RWPE2 (cell line): ENCODE measurements around the gene SLC25A39.
"Not testable (repeated sequence)": the region's sequence is repeated elsewhere in the genome, so short reads cannot be mapped to it uniquely, and the experiment has no call there.

Experiments used
- ATAC-seq: fragments of 200-7000 bp; cut with Tn5 transposase; 3 replicates; pipeline ENCODE4 v1.9.1; 2021; ENCODE audit warnings: low read depth
- DNase-seq: peaks from one replicate; pipeline ENCODE4 v3.0.0-alpha.2; 2020; ENCODE audit warnings: low spot score
- H3K27ac ChIP-seq: fragments of 450-650 bp; 2 replicates; pipeline ENCODE4 v1.5.1; 2017; ENCODE audit warnings: mild to moderate bottlenecking; ENCODE audit not compliant: poor library complexity, severe bottlenecking
- H3K27me3 ChIP-seq: fragments of 250-450 bp; sonication (Bioruptor Pico); 2 replicates; pipeline ENCODE4 v1.5.1; 2021; ENCODE audit warnings: mild to moderate bottlenecking, moderate library complexity; ENCODE audit not compliant: insufficient read depth, poor library complexity, severe bottlenecking
- H3K36me3 ChIP-seq: fragments of 250-450 bp; sonication (Bioruptor Pico); 2 replicates; pipeline ENCODE4 v1.5.1; 2020; ENCODE audit warnings: low read depth, mild to moderate bottlenecking, moderate library complexity
- H3K4me1 ChIP-seq: fragments of 250-450 bp; sonication (Bioruptor Pico); 2 replicates; pipeline ENCODE4 v1.5.1; 2021; ENCODE audit warnings: mild to moderate bottlenecking, moderate library complexity; ENCODE audit not compliant: insufficient read depth, poor library complexity, severe bottlenecking
- H3K4me3 ChIP-seq: fragments of 250-450 bp; sonication (Bioruptor Pico); 2 replicates; pipeline ENCODE4 v1.5.1; 2021; ENCODE audit warnings: mild to moderate bottlenecking, moderate library complexity; ENCODE audit not compliant: severe bottlenecking
- H3K9me3 ChIP-seq: fragments of 250-450 bp; sonication (Bioruptor Pico); 2 replicates; pipeline ENCODE4 v1.5.1; 2021; ENCODE audit warnings: mild to moderate bottlenecking, moderate library complexity; ENCODE audit not compliant: severe bottlenecking
- CTCF ChIP-seq: fragments of 450-650 bp; IDR thresholded peaks from one replicate; pipeline ENCODE4 v1.5.1; 2017; ENCODE audit warnings: mild to moderate bottlenecking, moderate library complexity; ENCODE audit not compliant: poor library complexity, severe bottlenecking

Gene SLC25A39

GRCh38 chr17:44324571-44325275 is at the start of gene SLC25A39:
Gene SLC25A39 (minus strand): TSS chr17:44324823. CDS start chr17:44323562, 1,261 bp downstream.
- no peak for TF ChIP-seq CTCF
- Histone ChIP-seq H3K9me3 (no peaks in the 10 kb centered on the region), H3K27ac (peak within 1 kb of the TSS; percentile 83), H3K4me3 (peak within 1 kb of the TSS; percentile 88), H3K4me1 (no peaks in the 10 kb centered on the region), H3K36me3 (peaks cover 27% of the 10 kb centered on the region), H3K27me3 (no peaks in the 10 kb centered on the region)
- ATAC-seq: peak; percentile 65
- peak; percentile 92 for DNase-seq

- ATAC-seq (no peak), DNase-seq (no peak)
- no peak for TF ChIP-seq CTCF
- H3K4me1 ChIP-seq: no peaks in the 10 kb centered on the region
- H3K36me3 ChIP-seq: no peaks in the 10 kb centered on the region
- no peak overlapping the region for H3K4me3 ChIP-seq
- no peak overlapping the region for H3K27ac ChIP-seq
- H3K27me3 ChIP-seq: no peaks in the 10 kb centered on the region
- no peaks in the 10 kb centered on the region for H3K9me3 ChIP-seq
These were observed 47.4 kb upstream of the SLC25A39 start for GRCh38 chr17:44372036-44372435.

- H3K4me1 ChIP-seq, H3K27me3 ChIP-seq, ATAC-seq, H3K9me3 ChIP-seq, H3K36me3 ChIP-seq, DNase-seq, H3K4me3 ChIP-seq, H3K27ac ChIP-seq: not testable (repeated sequence)
These were observed 44.9 kb upstream of the SLC25A39 start for GRCh38 chr17:44369414-44370023.

GRCh38 chr17:44368391-44369243 is 44.0 kb upstream of the SLC25A39 start:
- DNase-seq, H3K4me3 ChIP-seq, H3K9me3 ChIP-seq, H3K36me3 ChIP-seq, H3K27ac ChIP-seq, H3K27me3 ChIP-seq, ATAC-seq, H3K4me1 ChIP-seq: not testable (repeated sequence)

GRCh38 chr17:44367231-44367979 is 42.8 kb upstream of the SLC25A39 start:
- Histone ChIP-seq H3K36me3 (no peaks in the 10 kb centered on the region), H3K27ac (no peak overlapping the region), H3K4me1 (no peaks in the 10 kb centered on the region), H3K4me3 (no peak overlapping the region), H3K27me3 (no peaks in the 10 kb centered on the region), H3K9me3 (no peaks in the 10 kb centered on the region)
- TF ChIP-seq CTCF: no peak
- DNase-seq: no peak
- no peak for ATAC-seq

- not testable (repeated sequence) for H3K4me3 ChIP-seq, H3K9me3 ChIP-seq, DNase-seq, H3K36me3 ChIP-seq, H3K27me3 ChIP-seq, H3K27ac ChIP-seq, ATAC-seq, H3K4me1 ChIP-seq
These were observed 40.4 kb upstream of the SLC25A39 start for GRCh38 chr17:44365051-44365450.
